ENCODE measurements around the gene MREG. TPM values are rescaled to one million over a fixed set of nuclear protein-coding genes. Genes with fewer than 3 reads are reported as not detected.
"Not testable (repeated sequence)": the region's sequence is repeated elsewhere in the genome, so short reads cannot be mapped to it uniquely, and the experiment has no call there.

MREG gene
- total RNA-seq, 1 experiment from 2014 or later, result 15.9 TPM

- no peaks in the 10 kb centered on the region for H3K9me3 ChIP-seq (ENCODE audit: low read depth, low read length, poor library complexity, severe bottlenecking)
- no peak overlapping the region for H3K4me3 ChIP-seq (ENCODE audit: low read depth, low read length, poor library complexity, severe bottlenecking)
- CTCF ChIA-PET, result no interaction called here
- BruUV-seq (replicated peaks), result no TSS peak
- no peak for DNase-seq (ENCODE audit: low spot score)
- no peaks in the 10 kb centered on the region for H3K4me1 ChIP-seq (ENCODE audit: insufficient read depth, low read length, poor library complexity, severe bottlenecking)
- intact Hi-C loops (cut with micrococcal nuclease; ENCODE audit: unreplicated experiment), result no loop called here
- POLR2A ChIA-PET (ENCODE audit: low non-redundant PET), result no interaction called here
- H3K27ac ChIP-seq (ENCODE audit: low read depth, low read length, poor library complexity, severe bottlenecking), result no peak overlapping the region
- no peaks in the 10 kb centered on the region for H3K27me3 ChIP-seq (replicated peaks; ENCODE audit: insufficient read depth, low read depth, low read length, poor library complexity)
- no peak for TF ChIP-seq CTCF (conservative IDR thresholded peaks at IDR 0.05; ENCODE audit: low read depth, low read length)
- no peak for TF ChIP-seq EZH2 (IDR thresholded peaks at IDR 0.05; ENCODE audit: borderline replicate concordance, low read depth, low read length, poor library complexity, severe bottlenecking)
- H3K36me3 ChIP-seq (ENCODE audit: insufficient read depth, low read length, poor library complexity, severe bottlenecking), result no peaks in the 10 kb centered on the region
These were observed 40.1 kb downstream of the MREG start for GRCh38 chr2:215973145-215973792.

GRCh38 chr2:215971671-215972070 is 41.7 kb downstream of the MREG start:
- no peak for TF ChIP-seq EZH2 (IDR thresholded peaks at IDR 0.05; ENCODE audit: borderline replicate concordance, low read depth, low read length, poor library complexity, severe bottlenecking)
- TF ChIP-seq CTCF (conservative IDR thresholded peaks at IDR 0.05; ENCODE audit: low read depth, low read length), result no peak
- BruUV-seq (replicated peaks), result no TSS peak
- intact Hi-C loops (cut with micrococcal nuclease; ENCODE audit: unreplicated experiment), result no loop called here
- Histone ChIP-seq H3K36me3 (ENCODE audit: insufficient read depth, low read length, poor library complexity, severe bottlenecking) (no peaks in the 10 kb centered on the region), H3K27me3 (replicated peaks; ENCODE audit: insufficient read depth, low read depth, low read length, poor library complexity) (no peaks in the 10 kb centered on the region), H3K9me3 (ENCODE audit: low read depth, low read length, poor library complexity, severe bottlenecking) (no peaks in the 10 kb centered on the region), H3K4me1 (ENCODE audit: insufficient read depth, low read length, poor library complexity, severe bottlenecking) (peaks cover 11% of the 10 kb centered on the region), H3K27ac (ENCODE audit: low read depth, low read length, poor library complexity, severe bottlenecking) (no peak overlapping the region), H3K4me3 (ENCODE audit: low read depth, low read length, poor library complexity, severe bottlenecking) (no peak overlapping the region)
- ChIA-PET CTCF (no interaction called here), POLR2A (ENCODE audit: low non-redundant PET) (no interaction called here)
- no peak for DNase-seq (ENCODE audit: low spot score)

GRCh38 chr2:215970894-215971293 is 42.5 kb downstream of the MREG start:
- peaks cover 11% of the 10 kb centered on the region for H3K4me1 ChIP-seq (ENCODE audit: insufficient read depth, low read length, poor library complexity, severe bottlenecking)
- H3K9me3 ChIP-seq (ENCODE audit: low read depth, low read length, poor library complexity, severe bottlenecking); H3K4me3 ChIP-seq (ENCODE audit: low read depth, low read length, poor library complexity, severe bottlenecking); H3K27me3 ChIP-seq (replicated peaks; ENCODE audit: insufficient read depth, low read depth, low read length, poor library complexity); POLR2A ChIA-PET (ENCODE audit: low non-redundant PET); CTCF ChIA-PET; DNase-seq (ENCODE audit: low spot score); intact Hi-C loops (cut with micrococcal nuclease; ENCODE audit: unreplicated experiment); H3K27ac ChIP-seq (ENCODE audit: low read depth, low read length, poor library complexity, severe bottlenecking); H3K36me3 ChIP-seq (ENCODE audit: insufficient read depth, low read length, poor library complexity, severe bottlenecking); BruUV-seq (replicated peaks): not testable (repeated sequence)

- no peak for DNase-seq (ENCODE audit: low spot score)
- CTCF ChIA-PET, result no interaction called here
These were observed 42.9 kb downstream of the MREG start for GRCh38 chr2:215970425-215970824.

More at GRCh38 chr2:215970425-215970824, 42.9 kb downstream of the MREG start:
- Histone ChIP-seq H3K27ac (ENCODE audit: low read depth, low read length, poor library complexity, severe bottlenecking) (no peak overlapping the region), H3K4me1 (ENCODE audit: insufficient read depth, low read length, poor library complexity, severe bottlenecking) (peaks cover 11% of the 10 kb centered on the region), H3K9me3 (ENCODE audit: low read depth, low read length, poor library complexity, severe bottlenecking) (no peaks in the 10 kb centered on the region), H3K27me3 (replicated peaks; ENCODE audit: insufficient read depth, low read depth, low read length, poor library complexity) (no peaks in the 10 kb centered on the region), H3K36me3 (ENCODE audit: insufficient read depth, low read length, poor library complexity, severe bottlenecking) (no peaks in the 10 kb centered on the region), H3K4me3 (ENCODE audit: low read depth, low read length, poor library complexity, severe bottlenecking) (no peak overlapping the region)
- intact Hi-C loops (cut with micrococcal nuclease; ENCODE audit: unreplicated experiment), result no loop called here
- TF ChIP-seq CTCF (conservative IDR thresholded peaks at IDR 0.05; ENCODE audit: low read depth, low read length), result no peak
- BruUV-seq (replicated peaks), result no TSS peak
- POLR2A ChIA-PET (ENCODE audit: low non-redundant PET), result no interaction called here
